GM20000 (cell line): ENCODE data around the gene PPFIBP2.

ENCODE experiments used
- DNase-seq: peaks from one replicate; pipeline ENCODE4 v3.0.0; 2012; ENCODE audit warnings: low spot score
- TF ChIP-seq, protein P1 (sequence below): IDR thresholded peaks from 2 replicates; pipeline ENCODE4 v1.5.1; 2012; ENCODE audit warnings: mild to moderate bottlenecking, control low read depth; ENCODE audit errors: extremely low read depth, missing control alignments

PPFIBP2 gene

DNA sequence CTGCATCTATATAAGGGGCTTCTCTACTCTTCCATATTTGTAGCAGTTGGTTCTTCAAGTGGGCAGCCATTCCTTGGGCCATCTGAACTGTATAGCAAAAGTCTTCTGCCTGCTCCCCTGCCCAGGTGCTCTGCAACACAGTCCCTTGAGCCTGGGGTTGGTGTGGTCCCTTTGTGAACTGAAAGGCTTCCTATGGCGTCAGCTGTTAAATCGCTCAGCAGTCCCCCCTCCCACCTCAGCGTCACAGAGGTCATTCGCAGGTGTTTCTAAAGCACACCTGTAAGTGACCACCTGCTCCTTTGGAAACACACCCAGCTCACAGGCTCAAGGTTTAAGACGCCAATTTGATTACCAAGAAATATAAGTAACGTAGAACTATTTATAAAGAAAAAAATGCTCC is 122.6 kb downstream of the PPFIBP2 start:
- DNase-seq: no peak

DNA sequence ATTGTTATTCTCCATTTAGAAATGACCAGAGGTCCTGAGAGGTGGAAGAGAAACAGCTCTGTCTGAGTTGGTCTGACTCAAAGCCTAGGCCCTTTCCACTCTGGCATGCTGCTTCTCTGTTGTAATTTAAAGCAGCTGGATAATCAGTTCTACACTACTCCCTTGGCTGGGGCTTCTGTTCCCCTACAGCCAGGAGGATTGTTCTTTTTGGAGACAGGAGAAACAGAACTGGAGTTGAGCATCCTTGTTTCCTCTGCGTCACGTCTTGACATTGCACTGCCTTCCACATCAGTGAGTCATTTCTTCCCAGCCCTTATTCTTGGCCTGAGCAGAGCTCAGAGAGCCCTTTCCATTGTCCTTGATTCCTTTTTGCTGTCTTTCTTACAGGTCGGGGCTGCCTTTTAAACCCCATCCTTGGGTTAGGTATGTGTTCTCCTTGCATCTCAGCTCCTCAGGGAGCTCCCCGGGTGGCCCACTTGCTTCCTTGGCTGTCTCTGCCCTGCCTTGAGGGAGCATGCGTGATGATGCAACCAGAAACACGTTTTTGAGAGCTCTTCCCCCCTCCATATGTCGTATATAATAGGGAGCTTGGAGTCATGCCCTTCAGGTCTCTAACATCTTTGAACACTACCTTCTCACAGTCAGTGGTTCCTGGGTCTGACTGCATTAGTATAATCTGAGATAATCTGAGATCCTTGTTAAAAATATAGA is 123.8 kb downstream of the PPFIBP2 start:
- DNase-seq: no peak
- TF ChIP-seq, protein P1, sequence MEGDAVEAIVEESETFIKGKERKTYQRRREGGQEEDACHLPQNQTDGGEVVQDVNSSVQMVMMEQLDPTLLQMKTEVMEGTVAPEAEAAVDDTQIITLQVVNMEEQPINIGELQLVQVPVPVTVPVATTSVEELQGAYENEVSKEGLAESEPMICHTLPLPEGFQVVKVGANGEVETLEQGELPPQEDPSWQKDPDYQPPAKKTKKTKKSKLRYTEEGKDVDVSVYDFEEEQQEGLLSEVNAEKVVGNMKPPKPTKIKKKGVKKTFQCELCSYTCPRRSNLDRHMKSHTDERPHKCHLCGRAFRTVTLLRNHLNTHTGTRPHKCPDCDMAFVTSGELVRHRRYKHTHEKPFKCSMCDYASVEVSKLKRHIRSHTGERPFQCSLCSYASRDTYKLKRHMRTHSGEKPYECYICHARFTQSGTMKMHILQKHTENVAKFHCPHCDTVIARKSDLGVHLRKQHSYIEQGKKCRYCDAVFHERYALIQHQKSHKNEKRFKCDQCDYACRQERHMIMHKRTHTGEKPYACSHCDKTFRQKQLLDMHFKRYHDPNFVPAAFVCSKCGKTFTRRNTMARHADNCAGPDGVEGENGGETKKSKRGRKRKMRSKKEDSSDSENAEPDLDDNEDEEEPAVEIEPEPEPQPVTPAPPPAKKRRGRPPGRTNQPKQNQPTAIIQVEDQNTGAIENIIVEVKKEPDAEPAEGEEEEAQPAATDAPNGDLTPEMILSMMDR: no peak

More for the DNA sequence above, 122.6 kb downstream of the PPFIBP2 start:
- TF ChIP-seq, protein P1: no peak

DNA sequence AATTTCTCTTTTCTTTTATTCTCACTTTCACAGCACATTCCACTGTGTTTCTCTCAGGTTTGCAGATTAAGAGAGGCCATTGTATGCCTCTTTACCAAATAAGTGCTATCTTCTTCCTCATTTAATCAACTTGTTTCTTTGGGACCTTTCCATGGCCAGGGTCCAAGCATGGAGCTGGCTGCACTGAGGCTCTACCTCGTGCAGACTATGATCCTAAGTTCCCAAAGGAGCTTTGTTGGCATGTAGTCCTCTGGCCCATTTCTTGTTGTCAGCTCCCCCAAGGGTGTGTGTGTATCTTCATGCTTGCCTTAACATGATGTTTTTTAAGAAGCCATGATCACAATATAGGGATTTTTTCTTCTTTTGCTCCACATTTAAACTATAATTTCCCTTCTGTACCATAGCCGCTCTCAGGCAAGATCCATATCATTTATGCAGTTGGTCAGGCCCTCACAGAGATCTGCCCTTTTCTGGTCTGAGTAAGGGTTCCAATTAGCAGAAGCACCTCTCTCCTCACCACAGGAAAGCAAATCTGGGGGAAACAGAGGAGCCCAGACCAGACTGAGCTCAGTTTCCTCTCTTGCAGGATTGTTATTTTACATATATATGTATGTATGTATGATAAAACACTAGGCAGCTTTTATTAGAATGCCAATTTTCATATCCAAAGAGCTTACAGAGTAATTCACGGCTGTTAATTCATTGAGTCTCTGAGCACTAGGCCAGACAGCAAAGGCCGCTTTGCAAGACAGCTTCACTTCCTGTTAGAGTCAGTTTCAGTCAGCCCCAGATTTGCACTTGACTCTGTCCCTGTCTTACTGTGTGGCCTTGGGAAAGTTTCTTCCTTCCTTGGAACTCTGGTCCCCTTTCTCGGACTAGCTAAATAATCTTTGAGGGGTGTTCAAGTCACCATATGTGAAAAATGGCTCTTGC is 125.2 kb downstream of the PPFIBP2 start:
- DNase-seq: peak; percentile 16

DNA sequence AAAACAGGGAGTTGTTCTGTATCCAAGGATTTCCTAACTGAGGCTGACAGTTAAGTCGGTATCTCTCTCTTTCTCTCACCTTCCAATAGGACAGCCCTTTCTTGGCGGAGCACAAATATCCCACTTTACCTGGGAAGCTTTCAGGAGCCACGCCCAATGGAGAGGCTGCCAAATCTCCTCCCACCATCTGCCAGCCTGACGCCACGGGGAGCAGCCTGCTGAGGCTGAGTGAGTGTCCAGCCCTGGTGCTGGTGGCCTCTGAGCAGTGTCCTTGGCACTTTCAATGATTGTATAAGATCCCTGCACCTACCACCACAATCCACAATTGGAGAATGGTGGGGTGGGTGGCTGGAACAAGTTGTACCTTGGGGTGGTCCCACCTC is 125.8 kb downstream of the PPFIBP2 start:
- DNase-seq: no peak
- TF ChIP-seq, protein P1: no peak

More for the DNA sequence above, 125.2 kb downstream of the PPFIBP2 start:
- TF ChIP-seq, protein P1: no peak

DNA sequence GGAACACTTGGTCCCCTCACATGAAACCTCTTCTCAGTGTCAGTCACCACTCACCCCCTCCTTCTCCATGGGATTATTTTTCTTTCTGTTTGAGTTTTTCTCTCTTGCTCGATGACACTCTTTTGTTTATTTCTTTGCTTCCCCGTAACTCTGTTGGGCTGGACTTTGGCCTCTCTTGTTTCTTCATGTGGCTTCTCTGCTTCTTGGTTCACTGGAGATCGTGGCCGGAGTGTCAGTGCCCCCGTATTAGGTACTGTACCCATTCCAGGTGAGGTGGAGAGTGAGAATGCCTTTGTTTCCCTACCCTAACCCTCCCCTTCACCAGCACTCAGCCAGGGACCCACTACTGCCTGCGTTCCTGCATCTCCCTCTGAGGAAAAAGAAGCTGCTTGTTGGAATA is 127.0 kb downstream of the PPFIBP2 start:
- DNase-seq: no peak
- TF ChIP-seq, protein P1: no peak

DNA sequence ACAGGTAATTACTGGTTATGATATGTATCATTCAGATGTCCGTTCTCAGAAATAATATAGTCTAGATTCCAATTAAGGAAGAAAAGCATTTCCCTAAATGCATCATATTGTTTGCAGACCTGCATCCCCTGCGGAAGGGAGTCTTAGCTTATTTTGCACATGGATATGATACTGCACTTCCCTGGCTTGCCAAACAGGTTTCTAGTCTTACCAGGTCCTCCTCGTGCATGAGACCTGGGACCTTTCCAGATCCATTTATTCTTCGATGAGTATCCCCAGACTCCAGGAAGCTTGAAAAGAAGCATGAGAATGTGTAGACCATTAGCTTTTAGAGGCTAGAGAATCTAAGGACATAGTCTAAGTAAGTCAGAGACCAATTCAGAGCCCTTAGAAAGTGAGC is 128.9 kb downstream of the PPFIBP2 start:
- no peak for DNase-seq
- TF ChIP-seq, protein P1: no peak

DNA sequence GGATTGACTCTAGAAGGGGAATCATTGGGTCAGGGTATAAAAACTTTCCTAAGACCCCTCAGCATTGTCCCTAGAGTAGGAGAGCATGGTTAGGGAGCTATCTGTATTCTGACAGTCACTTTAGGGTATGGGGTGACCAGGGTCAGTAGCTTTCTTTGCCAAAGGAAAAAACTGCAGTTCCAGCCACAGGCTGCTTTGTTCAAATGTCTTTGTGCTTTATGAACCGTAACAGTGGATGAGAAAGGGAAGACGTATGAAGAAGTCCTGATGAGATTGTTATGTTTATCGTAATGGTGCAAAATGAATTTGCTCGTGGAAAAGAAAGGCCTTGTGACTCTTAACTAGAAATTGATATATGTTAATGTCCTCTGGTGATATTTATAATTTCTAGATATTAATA is 129.5 kb downstream of the PPFIBP2 start:
- no peak for DNase-seq

More for the DNA sequence above, 129.5 kb downstream of the PPFIBP2 start:
- TF ChIP-seq, protein P1: no peak
